CD4-positive, alpha-beta T cell treated with Interleukin-6 for 4 hours (primary cell): ENCODE data around the gene BSN.
"Not testable (repeated sequence)": the region's sequence is repeated elsewhere in the genome, so short reads cannot be mapped to it uniquely, and the experiment has no call there.

ENCODE experiments used
- DNase-seq: peaks from one replicate; pipeline ENCODE4 v3.0.0-alpha.2; 2020; ENCODE audit warnings: mixed read lengths

BSN gene

DNA sequence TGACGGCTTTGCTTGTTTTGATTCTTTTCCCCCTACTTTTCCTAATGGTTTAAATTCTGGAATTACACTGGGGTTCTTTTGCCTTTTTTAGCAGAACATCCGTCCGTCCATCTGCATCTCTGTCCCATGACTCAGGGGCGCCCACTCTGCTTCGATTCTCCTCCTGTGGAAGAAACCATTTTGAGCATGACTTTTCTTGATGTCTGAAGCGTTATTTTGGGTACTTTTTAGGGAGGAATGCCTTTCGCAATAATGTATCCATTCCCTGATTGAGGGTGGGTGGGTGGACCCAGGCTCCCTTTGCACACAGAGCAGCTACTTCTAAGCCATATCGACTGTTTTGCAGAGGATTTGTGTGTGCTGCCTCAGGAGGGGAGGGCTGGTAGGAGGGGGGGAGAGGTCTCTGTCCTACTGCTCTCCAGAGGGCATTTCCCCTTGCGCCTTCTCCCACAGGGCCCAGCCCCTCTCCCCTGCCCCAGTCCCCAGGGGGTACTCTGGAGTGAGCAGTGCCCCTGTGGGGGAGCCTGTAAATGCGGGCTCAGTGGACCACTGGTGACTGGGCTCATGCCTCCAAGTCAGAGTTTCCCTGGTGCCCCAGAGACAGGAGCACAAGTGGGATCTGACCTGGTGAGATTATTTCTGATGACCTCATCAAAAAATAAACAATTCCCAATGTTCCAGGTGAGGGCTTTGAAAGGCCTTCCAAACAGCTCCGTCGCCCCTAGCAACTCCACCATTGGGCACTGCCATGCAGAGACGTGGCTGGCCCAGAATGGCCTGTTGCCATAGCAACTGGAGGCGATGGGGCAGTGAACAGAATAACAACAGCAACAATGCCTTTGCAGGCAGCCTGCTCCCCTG lies 19.5 kb upstream of the BSN start:
- DNase-seq = no peak

- DNase-seq = no peak
These were observed 18.1 kb upstream of the BSN start for GRCh38 chr3:49535971-49536874.

DNA sequence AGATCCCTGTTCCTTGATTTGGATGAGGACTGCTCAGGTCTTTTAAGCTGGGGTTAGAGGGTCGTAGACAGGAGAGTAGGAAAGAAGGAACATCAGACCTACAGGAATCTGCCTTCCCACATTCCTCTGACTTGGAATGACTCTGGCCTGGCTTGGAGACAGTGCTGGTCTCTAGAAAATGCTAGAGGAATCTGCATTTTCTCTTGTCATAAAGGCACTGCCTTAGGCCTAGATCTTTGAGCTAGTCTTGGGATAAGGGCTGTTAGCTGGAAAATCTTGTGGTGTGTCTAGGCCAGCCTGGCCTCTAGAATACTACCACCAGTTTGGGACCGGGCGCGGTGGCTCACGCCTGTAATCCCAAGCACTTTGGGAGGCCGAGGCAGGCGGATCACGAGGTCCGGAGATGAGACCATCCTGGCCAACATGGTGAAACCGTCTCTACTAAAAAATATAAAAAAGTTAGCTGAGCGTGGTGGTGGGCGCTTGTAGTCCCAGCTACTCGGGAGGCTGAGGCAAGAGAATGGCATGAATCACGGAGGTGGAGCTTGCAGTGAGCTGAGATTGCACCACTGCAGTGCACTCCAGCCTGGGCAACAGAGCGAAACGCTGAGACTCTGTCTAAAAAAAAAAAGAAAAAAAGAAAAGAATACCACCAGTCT lies 17.3 kb upstream of the BSN start:
- DNase-seq = no peak

DNA sequence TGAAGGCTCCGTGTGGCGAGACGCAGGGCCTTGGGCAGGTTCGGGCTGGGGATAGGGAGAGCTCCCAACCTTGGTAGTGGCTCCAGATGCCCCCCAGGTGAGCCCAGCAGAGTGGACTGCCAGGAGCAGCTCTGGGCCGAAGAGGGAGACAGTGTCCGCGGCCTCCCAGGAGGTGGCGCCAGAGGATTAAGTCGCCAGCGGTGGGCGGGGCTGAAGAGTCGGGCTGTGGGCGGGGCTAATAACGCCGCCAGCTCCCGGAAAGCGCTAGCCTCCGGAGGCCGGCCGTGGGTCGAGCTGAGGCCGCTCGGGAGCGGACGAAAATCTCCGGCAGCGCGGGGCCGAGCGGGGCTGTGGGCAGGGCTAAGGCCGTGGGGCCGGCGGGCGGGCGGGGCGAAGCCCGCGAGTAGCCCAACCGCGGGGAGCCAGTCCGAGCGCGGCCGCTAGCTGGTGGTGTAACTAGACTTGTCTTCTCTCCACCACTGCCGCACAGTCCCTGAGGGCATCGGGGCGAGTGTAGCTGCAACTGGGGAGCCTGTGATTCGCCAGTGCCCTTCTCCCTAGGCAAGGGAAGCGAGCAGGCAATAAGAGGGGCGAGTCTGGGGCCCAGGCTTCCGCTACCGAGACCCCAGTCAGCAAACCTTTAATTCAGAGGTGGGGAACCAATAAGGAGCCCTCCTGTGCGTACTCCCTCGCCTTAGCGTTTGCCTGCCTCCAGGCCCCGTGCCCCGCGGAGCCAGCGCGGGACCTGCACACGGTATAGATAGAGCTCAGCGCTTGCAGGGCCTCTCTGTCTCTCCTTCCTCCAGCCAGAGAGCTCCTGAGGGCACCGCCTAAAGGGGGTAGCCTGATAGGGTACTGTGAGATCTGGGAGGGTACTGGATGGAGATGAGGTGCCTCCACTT lies 14.4 kb upstream of the BSN start:
- DNase-seq = peak; percentile 92

GRCh38 chr3:49552087-49552486 lies 2.2 kb upstream of the BSN start:
- no peak for DNase-seq

GRCh38 chr3:49553324-49553691 lies 969 bp upstream of the BSN start:
- no peak for DNase-seq

DNA sequence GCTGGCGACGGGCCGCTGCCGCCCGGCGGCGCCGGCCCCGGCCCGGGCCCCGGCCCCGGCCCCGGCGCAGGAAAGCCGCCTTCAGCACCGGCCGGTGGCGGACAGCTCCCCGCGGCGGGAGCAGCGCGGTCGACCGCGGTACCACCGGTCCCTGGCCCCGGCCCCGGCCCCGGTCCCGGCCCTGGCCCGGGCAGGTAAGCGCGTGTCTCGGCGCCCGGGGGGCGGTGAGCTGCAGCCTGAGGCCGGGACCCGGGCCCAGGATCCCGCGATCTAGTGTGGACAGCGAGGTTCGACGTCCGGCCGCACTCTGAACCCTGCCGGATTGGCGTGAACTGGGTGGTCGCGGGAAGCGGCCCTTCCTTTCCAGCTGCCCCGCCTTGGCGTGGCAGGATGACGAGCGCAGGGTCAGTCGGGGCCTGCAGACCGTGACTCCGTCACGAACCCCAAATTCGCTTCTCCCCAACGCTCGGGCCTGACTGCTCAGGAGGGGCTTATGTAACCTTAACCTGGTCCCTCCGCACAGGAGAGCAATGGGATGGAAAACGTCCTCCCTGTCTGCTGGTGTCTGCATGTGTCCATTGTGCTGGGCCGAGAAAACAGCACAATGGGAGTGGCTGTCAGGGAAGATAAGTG lies 472 bp downstream of the BSN start:
- DNase-seq = peak; percentile 62

DNA sequence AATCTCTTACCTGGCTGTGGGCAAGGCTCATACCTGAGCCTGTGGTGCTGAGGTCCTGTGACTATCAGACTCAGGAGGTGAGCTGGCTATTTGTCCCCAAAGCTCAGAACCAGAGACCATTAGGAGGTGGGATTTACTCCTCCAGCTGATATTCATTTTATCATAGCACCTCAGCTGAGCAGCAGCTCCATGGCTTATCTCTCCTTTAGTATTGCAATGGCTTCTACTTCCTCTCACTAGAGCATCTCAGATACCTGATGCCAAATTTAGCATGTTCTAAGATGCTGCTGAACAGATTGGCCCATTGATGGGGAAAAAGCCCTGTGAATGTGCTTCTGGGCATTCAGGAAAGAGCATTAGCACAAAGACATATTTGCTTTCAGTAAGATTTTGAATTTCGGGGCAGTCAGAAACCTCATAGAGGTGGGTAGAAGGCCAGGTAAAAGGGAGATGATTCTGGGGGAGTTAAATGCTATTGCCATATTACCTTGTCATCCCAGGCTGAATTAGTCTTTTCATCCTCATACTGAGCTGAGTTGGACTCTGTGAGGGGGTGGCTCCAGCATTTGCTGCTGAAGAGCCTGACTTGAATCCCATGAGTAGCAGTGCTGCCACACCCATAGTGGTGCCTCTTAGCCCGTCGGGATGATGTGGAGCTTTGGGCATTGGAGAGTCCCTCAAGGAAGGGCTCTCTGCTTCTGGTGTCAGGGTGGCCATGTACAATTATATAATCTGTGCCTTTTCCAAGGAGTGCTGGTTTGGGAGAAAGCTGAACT lies 2.4 kb downstream of the BSN start:
- DNase-seq = no peak

GRCh38 chr3:49563040-49563578 lies 8.8 kb downstream of the BSN start:
- DNase-seq = no peak

DNA sequence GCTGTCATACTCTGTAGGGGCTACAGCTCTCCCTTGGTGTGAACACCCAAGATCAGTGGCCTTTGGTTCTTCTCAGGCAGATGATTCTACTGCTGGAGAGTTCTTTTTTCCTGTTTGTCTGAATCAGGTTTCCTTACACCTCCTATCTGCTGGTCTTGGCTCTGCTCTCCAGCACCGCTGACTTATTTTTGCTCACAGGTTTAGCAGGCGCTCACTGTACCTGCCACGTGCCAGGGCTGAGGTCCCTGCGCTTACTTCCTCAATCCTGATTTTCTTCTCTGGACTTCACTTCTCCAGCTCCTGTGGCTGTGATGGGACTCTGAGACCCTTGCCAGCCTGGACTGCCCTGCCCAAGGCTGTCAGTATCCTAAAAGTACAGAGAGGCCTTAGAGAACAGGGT lies 9.5 kb downstream of the BSN start:
- DNase-seq = no peak

DNA sequence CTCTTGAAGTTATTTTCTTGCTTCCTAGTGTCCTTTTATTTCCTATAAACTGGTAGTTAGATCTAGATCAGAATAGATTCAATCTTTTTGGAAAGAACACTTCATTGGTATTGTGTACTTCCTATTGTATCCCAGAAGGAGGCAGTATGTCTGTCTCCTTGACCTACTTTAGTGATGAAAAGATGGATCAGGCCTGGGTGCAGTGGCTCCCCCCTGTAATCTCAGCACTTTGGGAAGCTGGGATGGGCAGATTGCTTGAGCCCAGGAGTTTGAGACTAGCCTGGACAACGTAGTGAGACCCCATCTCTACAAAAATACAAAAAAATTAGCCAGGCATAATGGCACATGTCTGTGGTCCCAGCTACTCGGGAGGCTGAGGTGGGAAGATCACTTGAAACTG lies 12.0 kb downstream of the BSN start:
- DNase-seq = no peak

DNA sequence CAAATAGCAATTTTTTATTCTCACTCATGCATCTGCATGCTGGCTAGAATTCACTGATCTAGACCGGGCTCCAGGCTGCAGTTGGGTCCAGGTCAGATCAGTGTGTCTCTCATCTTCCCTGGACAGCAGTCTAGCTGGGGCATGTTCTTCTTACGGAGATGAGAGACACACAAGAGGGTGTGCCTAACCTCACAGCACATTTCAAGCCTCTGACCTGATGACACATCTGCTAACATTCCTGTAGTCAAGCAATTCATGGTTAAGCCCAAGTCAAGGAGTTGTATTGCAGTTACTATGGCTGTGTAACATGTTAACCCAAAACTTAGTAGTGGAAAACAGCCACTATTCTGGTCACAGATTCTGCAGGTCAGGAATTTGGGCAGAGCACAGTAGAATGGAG lies 13.1 kb downstream of the BSN start:
- no peak for DNase-seq

- DNase-seq = no peak
These were observed 14.7 kb downstream of the BSN start for GRCh38 chr3:49568965-49569364.

GRCh38 chr3:49570028-49570654 lies 15.9 kb downstream of the BSN start:
- no peak for DNase-seq

GRCh38 chr3:49582177-49582576 lies 27.9 kb downstream of the BSN start:
- no peak for DNase-seq

GRCh38 chr3:49585261-49585755 lies 31.0 kb downstream of the BSN start:
- DNase-seq = not testable (repeated sequence)

- no peak for DNase-seq
These were observed 37.3 kb downstream of the BSN start for GRCh38 chr3:49591615-49592014.

DNA sequence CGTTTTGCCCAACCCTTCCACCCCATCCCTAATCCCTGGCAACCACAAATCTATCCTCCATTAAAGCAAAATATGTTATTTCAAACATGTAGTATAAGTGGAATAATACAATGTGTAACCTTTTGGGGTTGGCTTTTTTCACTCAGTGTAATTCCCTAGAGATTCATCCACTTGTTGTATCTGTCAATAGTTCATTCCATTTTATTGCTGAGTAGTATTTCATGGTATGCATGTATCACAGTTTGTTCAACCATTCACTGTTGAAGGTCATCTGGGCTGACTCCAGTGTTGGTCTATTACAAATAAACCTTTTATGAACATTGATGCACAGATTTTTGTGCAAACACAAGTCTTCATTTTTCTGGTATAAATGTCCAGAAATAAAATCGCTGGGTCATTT lies 38.8 kb downstream of the BSN start:
- no peak for DNase-seq

- no peak for DNase-seq
These were observed 46.5 kb downstream of the BSN start for GRCh38 chr3:49600781-49601180.
